ENCODE measurements around the gene TUBB4A.
A peak's percentile ranks its signal among the peaks of the same experiment; 100 is the strongest.

The TUBB4A gene

DNA sequence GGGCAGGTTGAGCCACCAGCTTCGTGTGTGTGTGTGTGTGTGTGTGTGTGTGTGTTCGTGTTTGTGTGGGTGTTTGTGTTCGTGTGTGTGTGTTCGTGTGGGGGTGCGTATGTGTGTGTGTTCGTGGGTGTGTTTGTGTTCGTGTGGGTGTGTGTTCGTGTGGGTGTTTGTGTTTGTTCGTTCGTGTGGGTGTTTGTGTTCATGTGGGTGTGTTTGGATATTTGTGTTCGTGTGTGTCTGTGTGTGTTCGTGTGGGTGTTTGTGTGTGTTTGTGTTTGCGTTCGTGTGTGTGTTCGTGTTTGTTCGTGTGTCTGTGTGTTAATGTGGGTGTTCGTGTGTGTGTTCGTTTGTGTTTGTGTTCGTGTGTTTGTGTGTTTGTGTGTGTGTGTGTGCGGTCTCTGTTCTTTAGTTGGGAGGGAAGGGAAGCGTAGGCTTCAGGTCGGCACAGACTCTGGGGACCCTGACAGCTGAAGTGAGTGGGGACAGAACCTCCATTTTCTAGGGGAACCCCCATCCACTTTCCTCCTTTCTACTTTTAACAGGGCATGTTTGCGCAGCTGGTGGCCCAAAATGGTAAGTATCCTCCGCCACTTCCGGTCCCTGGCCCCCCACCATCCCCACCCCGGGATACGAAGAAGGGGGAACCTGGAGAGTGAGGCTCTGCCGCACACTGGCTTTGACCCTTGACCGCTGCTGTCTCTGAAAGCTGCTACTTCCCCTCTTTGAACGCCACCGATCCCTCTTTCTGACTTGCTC, 30.3 kb upstream of the TUBB4A start:
- H3K79me2 ChIP-seq (ENCODE audit: control insufficient read depth, insufficient read depth, low read length, unreplicated experiment), result no peaks in the 10 kb centered on the region
- H3K4me1 ChIP-seq (ENCODE audit: control insufficient read depth, insufficient read depth, low read length, unreplicated experiment), result peaks cover 8% of the 10 kb centered on the region
- H3K27ac ChIP-seq (ENCODE audit: low read depth, low read length), result no peak overlapping the region
- no peak overlapping the region for H2AFZ ChIP-seq (ENCODE audit: low read length, unreplicated experiment)
- H3K4me3 ChIP-seq (ENCODE audit: low read depth, low read length), result 0 out of 2 replicates have a peak overlapping the region, but pooled peaks have one; percentile 80
- H3K27me3 ChIP-seq (ENCODE audit: insufficient read depth, low read length), result peaks cover 17% of the 10 kb centered on the region; the same call in 1 of the 2 replicates
- no peaks in the 10 kb centered on the region for H3K36me3 ChIP-seq (ENCODE audit: insufficient read depth, low read length)

DNA sequence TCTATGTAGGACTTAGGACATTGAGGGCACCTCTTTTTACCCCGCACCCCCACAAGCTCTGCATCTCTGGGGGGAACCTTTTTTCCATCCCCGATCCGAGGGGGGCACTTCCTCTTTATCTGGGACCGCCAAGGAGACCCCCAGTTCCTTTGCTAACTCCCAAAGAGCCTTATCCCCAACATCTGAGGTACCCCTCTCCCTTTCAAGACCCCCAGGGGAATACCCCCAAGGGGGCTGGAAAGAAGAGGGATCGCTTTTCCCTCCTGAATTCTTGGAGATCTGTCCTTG, 29.8 kb upstream of the TUBB4A start:
- no peaks in the 10 kb centered on the region for H3K79me2 ChIP-seq (ENCODE audit: control insufficient read depth, insufficient read depth, low read length, unreplicated experiment)
- peaks cover 8% of the 10 kb centered on the region for H3K4me1 ChIP-seq (ENCODE audit: control insufficient read depth, insufficient read depth, low read length, unreplicated experiment)
- H3K36me3 ChIP-seq (ENCODE audit: insufficient read depth, low read length), result no peaks in the 10 kb centered on the region
- peak overlapping the region; percentile 80; the same call in 1 of the 2 replicates for H3K4me3 ChIP-seq (ENCODE audit: low read depth, low read length)
- no peak overlapping the region for H3K27ac ChIP-seq (ENCODE audit: low read depth, low read length)
- no peak overlapping the region for H2AFZ ChIP-seq (ENCODE audit: low read length, unreplicated experiment)
- H3K27me3 ChIP-seq (ENCODE audit: insufficient read depth, low read length), result peaks cover 17% of the 10 kb centered on the region; the same call in 1 of the 2 replicates

GRCh38 chr19:6531163-6531955, 29.2 kb upstream of the TUBB4A start:
- peak overlapping the region; percentile 80 for H3K4me3 ChIP-seq (ENCODE audit: low read depth, low read length)
- no peaks in the 10 kb centered on the region for H3K36me3 ChIP-seq (ENCODE audit: insufficient read depth, low read length)
- peaks cover 17% of the 10 kb centered on the region; the same call in 1 of the 2 replicates for H3K27me3 ChIP-seq (ENCODE audit: insufficient read depth, low read length)
- H3K79me2 ChIP-seq (ENCODE audit: control insufficient read depth, insufficient read depth, low read length, unreplicated experiment), result no peaks in the 10 kb centered on the region
- H3K27ac ChIP-seq (ENCODE audit: low read depth, low read length), result no peak overlapping the region
- H3K4me1 ChIP-seq (ENCODE audit: control insufficient read depth, insufficient read depth, low read length, unreplicated experiment), result peaks cover 8% of the 10 kb centered on the region
- no peak overlapping the region for H2AFZ ChIP-seq (ENCODE audit: low read length, unreplicated experiment)

DNA sequence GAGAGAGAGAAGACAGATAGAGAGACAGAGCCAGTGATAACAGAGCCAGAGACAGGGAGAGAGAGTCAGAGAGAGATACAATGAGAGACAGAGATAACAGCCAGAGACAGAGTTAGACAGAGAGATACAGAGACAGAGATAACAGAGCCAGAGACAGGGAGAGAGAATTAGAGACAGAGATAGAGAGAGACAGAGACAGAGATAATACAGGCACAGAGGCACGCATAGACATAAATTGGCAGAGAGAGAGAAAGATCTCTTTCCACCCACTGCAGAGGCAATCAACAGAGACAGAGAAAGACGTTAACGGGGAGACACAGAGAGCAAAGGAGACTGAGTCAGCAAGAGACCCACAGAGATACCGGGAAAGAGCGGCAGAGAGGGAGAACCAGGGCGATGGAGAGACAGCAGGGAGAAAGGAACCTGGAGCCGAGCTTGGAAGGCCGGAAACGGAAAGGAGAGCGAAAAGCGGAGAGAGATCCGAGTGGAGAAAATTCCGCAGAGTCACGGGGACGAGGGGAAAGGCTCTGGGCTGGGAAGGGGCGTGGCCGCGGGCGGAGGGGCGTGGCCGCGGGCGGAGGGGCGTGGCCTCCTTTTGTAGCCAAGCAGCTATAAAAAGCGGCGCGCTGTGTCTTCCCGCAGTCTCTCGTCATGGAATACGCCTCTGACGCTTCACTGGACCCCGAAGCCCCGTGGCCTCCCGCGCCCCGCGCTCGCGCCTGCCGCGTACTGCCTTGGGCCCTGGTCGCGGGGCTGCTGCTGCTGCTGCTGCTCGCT, 28.5 kb upstream of the TUBB4A start, which contains the start of gene TNFSF9:
TSS of gene TNFSF9 (plus strand) at position 641 of the 777 bp plus-strand sequence. CDS start at position 652, 11 bp downstream.
- Histone ChIP-seq H2AFZ (ENCODE audit: low read length, unreplicated experiment) (peak within 1 kb of the TSS; percentile 77), H3K79me2 (ENCODE audit: control insufficient read depth, insufficient read depth, low read length, unreplicated experiment) (no peaks in the 10 kb centered on the region), H3K27me3 (ENCODE audit: insufficient read depth, low read length) (peaks cover 17% of the 10 kb centered on the region; the same call in 1 of the 2 replicates), H3K4me1 (ENCODE audit: control insufficient read depth, insufficient read depth, low read length, unreplicated experiment) (peaks cover 8% of the 10 kb centered on the region), H3K4me3 (ENCODE audit: low read depth, low read length) (peak within 1 kb of the TSS; percentile 80), H3K27ac (ENCODE audit: low read depth, low read length) (peak within 1 kb of the TSS; percentile 63), H3K36me3 (ENCODE audit: insufficient read depth, low read length) (no peaks in the 10 kb centered on the region)

- H3K27ac ChIP-seq (ENCODE audit: low read depth, low read length), result peak overlapping the region; percentile 63
- H3K4me1 ChIP-seq (ENCODE audit: control insufficient read depth, insufficient read depth, low read length, unreplicated experiment), result peaks cover 8% of the 10 kb centered on the region
- peak overlapping the region; percentile 77 for H2AFZ ChIP-seq (ENCODE audit: low read length, unreplicated experiment)
- H3K79me2 ChIP-seq (ENCODE audit: control insufficient read depth, insufficient read depth, low read length, unreplicated experiment), result no peaks in the 10 kb centered on the region
- H3K36me3 ChIP-seq (ENCODE audit: insufficient read depth, low read length), result no peaks in the 10 kb centered on the region
- H3K4me3 ChIP-seq (ENCODE audit: low read depth, low read length), result peak overlapping the region; percentile 80
- H3K27me3 ChIP-seq (ENCODE audit: insufficient read depth, low read length), result peaks cover 17% of the 10 kb centered on the region; the same call in 1 of the 2 replicates
These were observed 27.9 kb upstream of the TUBB4A start for GRCh38 chr19:6529937-6530385.

DNA sequence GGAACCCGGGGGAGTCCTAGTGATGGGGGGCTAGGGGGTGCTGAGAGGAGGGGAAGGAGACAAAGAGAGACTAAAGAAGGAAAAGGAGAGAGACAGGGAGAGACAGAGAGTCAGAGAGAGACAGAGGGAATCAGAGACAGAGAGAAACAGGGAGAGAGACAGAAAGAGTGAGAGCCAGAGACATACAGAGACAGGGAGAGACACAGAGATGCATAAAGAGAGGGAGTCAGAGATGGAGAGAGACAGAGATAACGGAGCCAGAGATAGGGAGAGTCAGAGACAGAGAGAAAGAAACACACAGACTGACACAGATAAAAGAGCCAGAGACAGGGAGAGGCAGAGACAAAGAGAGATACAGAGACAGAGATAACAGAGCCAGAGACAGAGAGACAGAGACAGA, 27.2 kb upstream of the TUBB4A start:
- Histone ChIP-seq H3K27ac (ENCODE audit: low read depth, low read length) (no peak overlapping the region), H2AFZ (ENCODE audit: low read length, unreplicated experiment) (no peak overlapping the region), H3K79me2 (ENCODE audit: control insufficient read depth, insufficient read depth, low read length, unreplicated experiment) (no peaks in the 10 kb centered on the region), H3K27me3 (ENCODE audit: insufficient read depth, low read length) (peaks cover 17% of the 10 kb centered on the region; the same call in 1 of the 2 replicates), H3K36me3 (ENCODE audit: insufficient read depth, low read length) (no peaks in the 10 kb centered on the region), H3K4me1 (ENCODE audit: control insufficient read depth, insufficient read depth, low read length, unreplicated experiment) (peaks cover 8% of the 10 kb centered on the region), H3K4me3 (ENCODE audit: low read depth, low read length) (no peak overlapping the region; the same call in 1 of the 2 replicates)

GRCh38 chr19:6528544-6529121, 26.5 kb upstream of the TUBB4A start:
- Histone ChIP-seq H3K36me3 (ENCODE audit: insufficient read depth, low read length) (no peaks in the 10 kb centered on the region), H3K79me2 (ENCODE audit: control insufficient read depth, insufficient read depth, low read length, unreplicated experiment) (no peaks in the 10 kb centered on the region), H3K4me3 (ENCODE audit: low read depth, low read length) (no peak overlapping the region), H2AFZ (ENCODE audit: low read length, unreplicated experiment) (no peak overlapping the region), H3K27me3 (ENCODE audit: insufficient read depth, low read length) (peaks cover 17% of the 10 kb centered on the region; the same call in 1 of the 2 replicates), H3K4me1 (ENCODE audit: control insufficient read depth, insufficient read depth, low read length, unreplicated experiment) (peaks cover 8% of the 10 kb centered on the region), H3K27ac (ENCODE audit: low read depth, low read length) (no peak overlapping the region)

DNA sequence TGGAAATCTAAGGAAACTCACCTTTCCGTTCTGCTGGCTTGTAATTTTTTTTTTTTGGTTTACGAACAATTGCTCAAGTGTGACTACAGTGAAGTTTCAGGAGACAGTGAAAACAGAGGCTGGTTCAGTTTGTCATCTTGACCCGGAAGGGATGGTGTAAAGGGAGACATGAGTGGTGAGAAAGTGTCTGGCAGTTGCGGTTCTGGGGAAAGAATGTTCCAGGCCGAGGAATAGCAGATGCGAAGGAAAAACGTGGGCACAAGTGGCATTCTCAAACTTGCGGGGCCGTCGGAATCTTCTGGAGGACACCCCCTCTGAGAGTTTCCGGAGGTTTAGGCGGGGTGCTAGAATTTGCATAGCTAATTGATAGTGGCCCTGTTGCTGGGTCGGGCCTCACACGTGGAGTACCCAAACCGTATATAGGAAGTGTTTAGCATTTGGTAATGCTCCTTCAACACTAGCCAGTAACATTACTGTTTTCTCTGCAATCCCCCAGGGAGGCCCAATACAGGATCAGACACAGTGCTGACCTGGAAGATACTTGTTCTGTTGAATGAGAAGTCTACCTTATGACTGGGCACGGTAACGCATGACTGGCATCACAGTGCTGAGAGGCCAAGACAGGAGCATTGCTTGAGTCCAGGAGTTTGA, 25.9 kb upstream of the TUBB4A start:
- H2AFZ ChIP-seq (ENCODE audit: low read length, unreplicated experiment), result no peak overlapping the region
- peaks cover 8% of the 10 kb centered on the region for H3K4me1 ChIP-seq (ENCODE audit: control insufficient read depth, insufficient read depth, low read length, unreplicated experiment)
- H3K4me3 ChIP-seq (ENCODE audit: low read depth, low read length), result no peak overlapping the region
- H3K36me3 ChIP-seq (ENCODE audit: insufficient read depth, low read length), result no peaks in the 10 kb centered on the region
- H3K27me3 ChIP-seq (ENCODE audit: insufficient read depth, low read length), result peaks cover 17% of the 10 kb centered on the region; the same call in 1 of the 2 replicates
- no peak overlapping the region for H3K27ac ChIP-seq (ENCODE audit: low read depth, low read length)
- H3K79me2 ChIP-seq (ENCODE audit: control insufficient read depth, insufficient read depth, low read length, unreplicated experiment), result no peaks in the 10 kb centered on the region

- Histone ChIP-seq H3K4me3 (ENCODE audit: low read depth, low read length) (no peak overlapping the region), H2AFZ (ENCODE audit: low read length, unreplicated experiment) (no peak overlapping the region), H3K36me3 (ENCODE audit: insufficient read depth, low read length) (no peaks in the 10 kb centered on the region), H3K79me2 (ENCODE audit: control insufficient read depth, insufficient read depth, low read length, unreplicated experiment) (no peaks in the 10 kb centered on the region), H3K27me3 (ENCODE audit: insufficient read depth, low read length) (no peaks in the 10 kb centered on the region), H3K27ac (ENCODE audit: low read depth, low read length) (no peak overlapping the region), H3K4me1 (ENCODE audit: control insufficient read depth, insufficient read depth, low read length, unreplicated experiment) (no peaks in the 10 kb centered on the region)
These were observed 22.2 kb upstream of the TUBB4A start for GRCh38 chr19:6524311-6524710.
